ENCODE results near the gene BSG.
A peak's percentile ranks its signal among the peaks of the same experiment; 100 is the strongest.

The BSG gene

DNA sequence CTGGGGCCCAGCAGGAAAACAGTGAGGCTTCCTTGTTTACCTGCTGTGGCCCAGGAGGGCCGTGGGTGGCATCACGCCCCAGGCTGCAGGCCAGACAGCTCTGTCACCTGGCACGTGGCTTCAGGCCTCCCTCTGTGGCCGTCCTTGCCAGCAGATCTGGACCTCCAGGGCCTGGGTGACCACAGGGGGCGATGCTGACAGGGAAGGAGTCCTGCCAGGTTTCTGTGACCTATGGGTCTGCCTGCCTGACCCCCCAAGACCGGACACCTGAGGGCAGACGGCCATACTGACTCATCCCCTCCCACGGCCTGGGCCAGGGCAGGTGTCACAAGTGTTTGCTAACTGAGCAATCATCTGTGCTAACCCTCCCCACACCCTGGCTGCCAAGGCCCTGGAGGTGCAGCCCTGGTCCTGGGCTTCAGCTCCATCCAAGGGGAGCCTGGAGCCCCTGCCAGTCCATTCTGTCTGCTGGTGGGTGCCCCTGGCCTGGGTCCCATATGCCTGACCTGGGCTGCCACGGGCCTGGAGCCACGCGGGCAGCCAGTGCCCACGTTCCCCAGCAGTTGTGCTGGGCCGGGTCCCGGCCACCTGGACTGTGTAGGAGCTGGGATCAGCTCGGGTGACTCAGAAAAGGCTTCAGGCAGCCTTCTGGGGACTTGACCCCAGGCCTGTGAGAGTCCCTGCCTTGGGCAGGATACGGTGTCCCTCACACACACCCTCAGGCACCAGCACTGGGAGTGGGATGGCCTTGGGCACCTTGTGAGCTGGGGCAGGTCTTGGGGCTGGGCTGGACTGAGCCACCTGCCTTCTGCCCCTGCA lies 37.2 kb upstream of the BSG start:
- H3K4me1 Mint-ChIP-seq: peaks cover 6% of the 10 kb centered on the region
- no peak overlapping the region for H3K4me3 Mint-ChIP-seq
- peaks cover 7% of the 10 kb centered on the region for H3K36me3 Mint-ChIP-seq
- no peaks in the 10 kb centered on the region for H3K27me3 Mint-ChIP-seq
- no peaks in the 10 kb centered on the region for H3K9me3 Mint-ChIP-seq
- DNase-seq (ENCODE audit: low spot score in 2 of 2) (no peak), ATAC-seq (ENCODE audit: low read depth) (no peak)
- H3K27ac Mint-ChIP-seq: no peak overlapping the region

DNA sequence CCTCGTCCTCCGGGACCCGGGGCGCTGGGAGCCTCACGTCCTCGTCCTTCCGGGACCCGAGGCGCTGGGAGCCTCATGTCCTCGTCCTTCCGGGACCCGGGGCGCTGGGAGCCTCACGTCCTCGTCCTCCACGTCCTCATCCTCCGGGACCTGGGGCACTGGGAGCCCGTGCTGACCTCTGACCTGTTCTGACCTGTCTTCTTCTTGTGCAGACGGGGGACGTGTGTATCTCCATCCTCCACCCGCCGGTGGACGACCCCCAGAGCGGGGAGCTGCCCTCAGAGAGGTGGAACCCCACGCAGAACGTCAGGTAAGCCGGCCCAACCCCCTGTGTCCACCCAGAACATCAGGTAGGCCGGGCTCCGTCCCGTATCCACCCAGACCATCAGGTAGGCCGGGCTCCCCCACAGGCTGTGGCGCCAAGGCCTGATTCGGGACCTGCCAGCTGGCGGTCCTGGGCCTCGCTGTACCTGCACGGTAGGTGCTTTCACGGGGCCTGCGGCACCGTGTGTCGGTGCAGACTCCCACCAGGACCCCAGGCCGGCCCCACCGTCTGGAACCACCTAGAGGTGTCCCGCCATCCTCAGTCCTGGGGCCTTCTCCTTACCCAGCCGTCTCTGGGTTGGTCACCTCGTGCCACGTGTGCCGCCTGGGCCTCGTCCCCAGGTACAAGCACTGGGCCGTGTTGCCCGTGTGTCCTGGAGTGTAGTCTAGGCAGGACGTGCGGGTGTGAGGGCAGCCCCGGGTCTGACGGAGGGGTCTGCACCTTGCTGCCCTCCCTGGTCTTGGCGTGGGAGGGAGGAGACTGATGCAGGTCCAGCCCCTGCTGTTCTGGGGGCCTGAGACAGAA lies 36.1 kb upstream of the BSG start:
- H3K4me3 Mint-ChIP-seq: no peak overlapping the region
- ATAC-seq (ENCODE audit: low read depth): no peak

DNA sequence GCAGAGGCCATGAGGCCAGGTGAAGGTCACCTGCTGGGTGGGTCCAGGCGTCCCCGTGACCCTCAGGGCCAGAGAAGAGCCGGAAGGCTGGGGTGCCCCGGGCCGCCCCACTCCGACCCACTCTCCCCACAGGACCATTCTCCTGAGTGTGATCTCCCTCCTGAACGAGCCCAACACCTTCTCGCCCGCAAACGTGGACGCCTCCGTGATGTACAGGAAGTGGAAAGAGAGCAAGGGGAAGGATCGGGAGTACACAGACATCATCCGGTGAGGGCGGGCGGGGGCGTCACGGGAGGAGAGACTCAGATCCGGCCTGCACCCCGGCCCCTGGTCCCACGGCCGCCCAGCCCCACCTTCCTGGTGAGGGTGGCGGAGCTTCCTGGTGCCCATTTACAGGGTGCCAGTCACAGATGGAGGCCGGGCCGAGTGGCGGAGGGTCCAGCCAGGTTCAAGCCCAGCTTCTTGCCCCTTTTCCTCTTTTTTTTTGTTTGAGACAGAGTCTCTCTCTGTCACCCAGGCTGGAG lies 35.5 kb upstream of the BSG start:
- ATAC-seq (ENCODE audit: low read depth): no peak
- no peak overlapping the region for H3K4me3 Mint-ChIP-seq
- no peak overlapping the region for H3K27ac Mint-ChIP-seq

More for the DNA sequence above, 36.1 kb upstream of the BSG start:
- DNase-seq (ENCODE audit: low spot score in 2 of 2): no peak
- Mint-ChIP-seq H3K4me1 (peaks cover 6% of the 10 kb centered on the region), H3K36me3 (peaks cover 7% of the 10 kb centered on the region), H3K27ac (no peak overlapping the region), H3K9me3 (no peaks in the 10 kb centered on the region), H3K27me3 (no peaks in the 10 kb centered on the region)

DNA sequence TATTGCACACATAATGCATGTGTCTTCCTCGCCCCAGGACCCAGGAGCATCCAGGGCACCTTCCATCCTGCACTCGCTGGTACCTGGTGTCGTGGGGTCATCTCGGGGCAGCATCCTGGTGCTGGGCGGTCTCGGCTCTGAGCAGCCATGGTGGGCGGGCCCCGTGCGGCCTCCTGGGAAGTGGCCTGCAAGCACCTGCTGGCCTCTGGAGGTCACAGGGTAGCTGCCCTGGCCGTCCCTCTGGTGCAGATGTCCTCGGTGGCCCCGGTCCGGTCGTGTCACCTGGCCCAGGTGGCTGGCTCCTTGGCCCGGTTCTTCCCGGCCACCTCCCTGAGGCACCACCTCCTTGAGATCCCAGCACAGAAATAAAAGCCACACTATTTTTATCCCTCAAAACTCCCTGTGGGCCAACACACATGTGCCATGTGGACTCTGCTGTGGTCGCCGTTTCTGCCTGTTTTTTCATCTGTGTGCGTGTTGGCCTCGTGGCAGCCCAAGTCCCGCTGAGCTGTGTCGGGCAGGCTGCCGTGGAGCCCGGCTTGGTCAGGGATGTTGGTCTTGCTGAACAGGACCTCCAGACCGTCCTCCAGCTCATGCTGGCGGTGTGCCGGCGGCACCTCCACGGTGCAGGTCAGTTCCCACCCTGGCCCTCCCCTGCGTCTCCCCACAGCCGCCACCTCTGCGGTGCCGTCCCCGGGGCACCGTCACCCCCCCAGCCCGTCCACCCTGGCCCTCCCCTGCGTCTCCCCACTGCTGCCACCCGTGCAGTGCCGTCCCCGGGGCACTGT lies 33.6 kb upstream of the BSG start:
- Mint-ChIP-seq H3K27me3 (no peaks in the 10 kb centered on the region), H3K36me3 (peaks cover 7% of the 10 kb centered on the region), H3K9me3 (no peaks in the 10 kb centered on the region), H3K27ac (no peak overlapping the region), H3K4me3 (no peak overlapping the region), H3K4me1 (peaks cover 4% of the 10 kb centered on the region)
- ATAC-seq (ENCODE audit: low read depth): no peak
- no peak for DNase-seq (ENCODE audit: low spot score in 2 of 2)

More for the DNA sequence above, 35.5 kb upstream of the BSG start:
- Mint-ChIP-seq H3K9me3 (no peaks in the 10 kb centered on the region), H3K4me1 (peaks cover 6% of the 10 kb centered on the region), H3K36me3 (peaks cover 7% of the 10 kb centered on the region), H3K27me3 (no peaks in the 10 kb centered on the region)
- no peak for DNase-seq (ENCODE audit: low spot score in 2 of 2)

DNA sequence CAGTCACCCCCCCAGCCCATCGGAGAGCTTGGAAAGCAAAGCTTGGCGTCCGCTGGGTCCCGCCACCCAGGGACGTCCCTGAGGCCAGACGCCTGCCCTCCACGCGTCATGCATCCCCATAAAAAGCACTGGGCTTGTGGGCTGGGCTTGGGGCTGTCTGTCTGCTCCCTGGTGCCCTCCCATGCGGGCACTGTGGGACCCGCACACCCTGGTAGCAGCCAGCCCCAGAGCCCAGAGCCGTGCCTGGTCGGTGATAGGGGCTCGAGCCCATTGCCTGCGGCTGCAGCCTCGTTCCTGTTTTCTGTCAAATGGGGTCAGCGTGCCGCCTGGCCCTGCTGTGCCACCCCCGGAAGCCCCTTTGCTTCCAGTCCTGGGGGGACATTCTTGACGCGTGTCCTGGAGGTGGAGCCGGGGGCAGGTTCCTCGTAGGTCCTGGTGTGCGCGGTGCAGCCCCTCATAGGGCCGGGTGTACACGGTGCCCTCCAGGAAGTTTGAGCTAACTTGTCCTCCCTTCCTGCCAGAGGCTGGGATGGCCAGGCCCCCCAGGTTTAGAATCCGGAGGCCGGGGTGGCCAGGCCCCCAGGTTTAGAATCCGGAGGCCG lies 32.9 kb upstream of the BSG start:
- Mint-ChIP-seq H3K4me1 (peaks cover 4% of the 10 kb centered on the region), H3K4me3 (no peak overlapping the region), H3K36me3 (peaks cover 7% of the 10 kb centered on the region), H3K27ac (no peak overlapping the region), H3K9me3 (no peaks in the 10 kb centered on the region), H3K27me3 (no peaks in the 10 kb centered on the region)
- DNase-seq (ENCODE audit: low spot score in 2 of 2): no peak
- ATAC-seq (ENCODE audit: low read depth): no peak

DNA sequence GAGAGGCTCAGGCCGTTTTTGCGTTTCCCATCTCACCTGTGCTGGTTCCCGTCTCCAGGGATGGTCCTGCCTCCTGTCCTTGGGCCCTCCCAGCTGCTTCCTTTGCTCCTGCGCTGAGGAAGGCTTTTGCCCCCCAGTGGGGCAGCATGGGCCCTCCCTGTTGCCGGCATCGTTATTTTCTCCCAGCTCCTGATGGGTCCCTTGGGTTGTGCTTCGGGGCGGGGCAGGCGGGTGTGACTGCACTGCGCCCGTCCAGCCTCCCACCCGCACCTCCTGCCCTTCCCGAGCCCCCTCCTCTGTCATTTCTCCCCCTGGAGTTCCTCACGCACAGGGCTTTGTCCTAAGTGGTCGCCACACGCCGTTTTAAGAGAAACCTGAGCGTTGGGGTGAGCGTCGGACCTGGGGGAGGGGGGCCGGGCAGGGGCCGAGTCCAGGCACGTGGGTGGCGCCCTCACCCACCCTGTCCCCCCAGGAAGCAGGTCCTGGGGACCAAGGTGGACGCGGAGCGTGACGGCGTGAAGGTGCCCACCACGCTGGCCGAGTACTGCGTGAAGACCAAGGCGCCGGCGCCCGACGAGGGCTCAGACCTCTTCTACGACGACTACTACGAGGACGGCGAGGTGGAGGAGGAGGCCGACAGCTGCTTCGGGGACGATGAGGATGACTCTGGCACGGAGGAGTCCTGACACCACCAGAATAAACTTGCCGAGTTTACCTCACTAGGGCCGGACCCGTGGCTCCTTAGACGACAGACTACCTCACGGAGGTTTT lies 31.3 kb upstream of the BSG start:
- Mint-ChIP-seq H3K27me3 (peaks cover 6% of the 10 kb centered on the region), H3K4me1 (peaks cover 2% of the 10 kb centered on the region), H3K27ac (no peak overlapping the region), H3K36me3 (peaks cover 4% of the 10 kb centered on the region), H3K9me3 (peaks cover 2% of the 10 kb centered on the region), H3K4me3 (no peak overlapping the region)
- DNase-seq (ENCODE audit: low spot score in 2 of 2) (no peak), ATAC-seq (ENCODE audit: low read depth) (no peak)

DNA sequence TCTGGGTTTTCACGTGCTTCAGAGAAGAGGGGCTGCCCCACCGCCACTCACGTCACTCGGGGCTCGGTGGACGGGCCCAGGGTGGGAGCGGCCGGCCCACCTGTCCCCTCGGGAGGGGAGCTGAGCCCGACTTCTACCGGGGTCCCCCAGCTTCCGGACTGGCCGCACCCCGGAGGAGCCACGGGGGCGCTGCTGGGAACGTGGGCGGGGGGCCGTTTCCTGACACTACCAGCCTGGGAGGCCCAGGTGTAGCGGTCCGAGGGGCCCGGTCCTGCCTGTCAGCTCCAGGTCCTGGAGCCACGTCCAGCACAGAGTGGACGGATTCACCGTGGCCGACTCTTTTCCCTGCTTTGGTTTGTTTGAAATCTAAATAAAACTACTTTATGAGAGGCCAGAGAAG lies 30.7 kb upstream of the BSG start:
- H3K9me3 Mint-ChIP-seq: peaks cover 2% of the 10 kb centered on the region
- ATAC-seq (ENCODE audit: low read depth) (no peak), DNase-seq (ENCODE audit: low spot score in 2 of 2) (no peak)
- peaks cover 6% of the 10 kb centered on the region for H3K27me3 Mint-ChIP-seq
- H3K36me3 Mint-ChIP-seq: peaks cover 3% of the 10 kb centered on the region
- peaks cover 2% of the 10 kb centered on the region for H3K4me1 Mint-ChIP-seq
- no peak overlapping the region for H3K4me3 Mint-ChIP-seq
- H3K27ac Mint-ChIP-seq: no peak overlapping the region

DNA sequence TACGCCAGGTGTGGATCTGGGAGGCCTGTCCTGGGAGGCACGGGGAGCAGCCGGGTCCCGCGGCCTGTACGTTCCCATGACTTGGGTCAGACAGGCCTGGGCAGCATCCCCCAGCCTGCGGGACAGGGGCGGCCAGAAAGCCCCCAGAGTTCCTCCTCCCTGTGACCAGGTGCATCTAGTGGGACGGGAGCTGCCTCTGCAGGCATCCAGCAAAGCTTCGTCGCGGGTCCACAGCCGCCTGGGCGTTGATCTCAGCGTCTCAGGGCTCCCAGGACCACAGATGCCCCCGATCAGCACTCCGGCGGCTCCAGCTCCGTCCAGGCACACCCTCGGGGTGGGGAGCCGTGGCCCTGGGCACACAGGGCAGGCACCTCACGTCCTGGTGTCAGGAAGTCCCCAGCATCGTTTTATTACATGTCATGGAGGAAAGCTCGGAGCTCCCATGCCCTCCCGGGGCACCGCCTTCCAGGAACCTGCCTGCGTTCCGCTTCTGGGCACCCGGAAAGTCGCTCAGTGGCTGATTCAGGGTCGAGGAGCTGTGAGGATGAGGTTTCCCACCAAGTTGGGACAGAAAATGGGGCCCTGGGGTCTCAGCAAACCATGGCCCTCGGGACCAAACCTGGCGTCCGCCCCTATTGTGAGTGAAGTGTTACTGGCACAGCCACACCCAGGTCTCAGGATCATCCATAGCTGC lies 30.1 kb upstream of the BSG start:
- H3K27ac Mint-ChIP-seq: no peak overlapping the region
- peaks cover 2% of the 10 kb centered on the region for H3K9me3 Mint-ChIP-seq
- H3K4me3 Mint-ChIP-seq: no peak overlapping the region
- peaks cover 2% of the 10 kb centered on the region for H3K4me1 Mint-ChIP-seq
- H3K27me3 Mint-ChIP-seq: peaks cover 6% of the 10 kb centered on the region
- no peak for DNase-seq (ENCODE audit: low spot score in 2 of 2)
- H3K36me3 Mint-ChIP-seq: peaks cover 2% of the 10 kb centered on the region
- ATAC-seq (ENCODE audit: low read depth): no peak

DNA sequence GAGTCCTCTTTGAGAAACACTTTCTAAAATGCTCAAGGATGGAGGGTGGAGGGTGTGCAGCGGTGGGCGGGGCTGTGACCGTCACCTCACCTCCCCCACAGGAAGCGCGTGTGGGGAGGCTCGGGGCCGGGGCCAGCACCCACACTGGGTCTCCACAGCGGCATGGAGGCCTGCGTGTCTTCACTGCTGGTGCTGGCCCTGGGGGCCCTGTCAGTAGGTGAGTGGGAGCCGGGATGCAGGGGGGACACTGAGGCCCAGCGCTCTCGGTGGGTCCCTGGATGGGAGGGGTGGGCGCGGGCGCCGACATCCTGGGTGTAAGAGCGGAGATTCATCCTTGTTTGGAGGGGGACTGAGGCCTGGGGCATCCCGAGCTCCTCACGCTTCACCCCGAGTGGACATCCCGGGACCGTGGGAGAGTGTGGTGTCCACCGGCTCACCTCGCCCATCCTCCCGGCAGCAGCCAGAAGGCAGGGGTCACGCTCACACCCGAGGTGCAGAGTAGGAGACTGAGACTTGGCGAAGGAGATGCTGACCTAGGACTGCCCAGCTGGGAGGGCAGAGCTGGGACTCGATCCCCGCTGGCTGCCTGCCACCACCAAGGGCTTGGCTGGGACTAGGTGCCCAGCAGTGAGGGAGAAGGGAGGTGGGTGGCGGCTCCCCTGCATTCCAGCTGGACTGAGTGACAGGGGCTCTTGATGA lies 28.3 kb upstream of the BSG start, which contains the start of gene GZMM:
GZMM (plus strand) TSS at position 144 of the 699 bp plus-strand sequence; CDS start at position 163, 19 bp downstream.
- H3K9me3 Mint-ChIP-seq: peaks cover 2% of the 10 kb centered on the region
- ATAC-seq (ENCODE audit: low read depth): peak; percentile 60
- H3K4me1 Mint-ChIP-seq: peaks cover 2% of the 10 kb centered on the region
- DNase-seq (ENCODE audit: low spot score in 2 of 2): no peak
- H3K36me3 Mint-ChIP-seq: no peaks in the 10 kb centered on the region
- H3K27ac Mint-ChIP-seq: no peak within 1 kb of the TSS
- no peak within 1 kb of the TSS for H3K4me3 Mint-ChIP-seq
- H3K27me3 Mint-ChIP-seq: peaks cover 8% of the 10 kb centered on the region

DNA sequence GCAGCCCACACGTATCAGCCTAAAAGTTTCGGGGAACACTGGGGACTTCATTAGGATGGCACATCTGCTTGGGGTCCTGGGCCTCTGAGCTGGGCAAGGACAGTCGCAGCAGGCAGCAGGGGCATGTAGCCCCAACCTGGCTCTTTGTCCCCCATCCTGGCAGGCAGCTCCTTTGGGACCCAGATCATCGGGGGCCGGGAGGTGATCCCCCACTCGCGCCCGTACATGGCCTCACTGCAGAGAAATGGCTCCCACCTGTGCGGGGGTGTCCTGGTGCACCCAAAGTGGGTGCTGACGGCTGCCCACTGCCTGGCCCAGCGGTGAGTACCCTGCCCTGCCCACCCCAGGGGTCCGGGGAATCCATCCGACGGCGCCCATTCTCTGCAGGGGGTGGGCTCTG lies 25.3 kb upstream of the BSG start:
- Mint-ChIP-seq H3K36me3 (no peaks in the 10 kb centered on the region), H3K4me1 (peaks cover 2% of the 10 kb centered on the region), H3K27ac (no peak overlapping the region), H3K27me3 (peaks cover 10% of the 10 kb centered on the region), H3K4me3 (no peak overlapping the region), H3K9me3 (peaks cover 2% of the 10 kb centered on the region)
- ATAC-seq (ENCODE audit: low read depth) (no peak), DNase-seq (ENCODE audit: low spot score in 2 of 2) (no peak)

DNA sequence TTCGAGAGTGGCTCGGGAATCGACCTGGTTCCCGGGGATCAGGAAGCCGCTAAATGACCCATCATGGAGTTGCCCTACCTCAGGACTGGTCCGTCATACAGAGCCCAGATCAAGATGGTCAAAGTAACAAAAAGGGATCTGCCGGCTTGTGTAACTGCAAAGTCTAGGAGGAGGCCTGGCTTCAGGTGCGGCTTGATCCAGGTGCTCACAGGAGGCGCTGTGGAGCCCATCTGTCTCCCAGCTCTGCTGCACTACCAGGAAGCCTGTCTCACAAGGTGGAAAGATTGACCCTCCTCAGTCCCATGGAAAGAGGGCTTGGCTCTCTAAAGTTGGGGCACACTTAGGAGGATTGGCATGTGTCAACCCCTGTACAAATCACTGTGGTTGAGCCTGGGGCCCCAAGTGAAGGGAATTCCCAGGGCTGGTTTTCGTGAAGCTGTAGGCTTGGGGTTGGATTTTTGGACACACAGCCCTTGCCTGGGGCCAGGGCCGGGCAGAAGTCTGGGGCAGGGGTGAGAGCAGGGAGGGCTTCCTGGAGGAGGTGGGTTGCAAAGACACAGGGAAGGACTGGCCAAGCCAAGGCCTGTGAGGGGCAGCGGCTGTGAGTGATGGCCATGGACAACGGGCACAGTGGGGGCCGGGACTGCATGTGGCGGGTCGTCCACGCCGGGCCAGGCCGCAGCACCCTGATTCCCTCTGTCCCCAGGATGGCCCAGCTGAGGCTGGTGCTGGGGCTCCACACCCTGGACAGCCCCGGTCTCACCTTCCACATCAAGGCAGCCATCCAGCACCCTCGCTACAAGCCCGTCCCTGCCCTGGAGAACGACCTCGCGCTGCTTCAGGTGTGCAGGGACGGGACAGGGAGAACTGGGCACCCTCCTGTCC lies 24.3 kb upstream of the BSG start:
- H3K27ac Mint-ChIP-seq: no peak overlapping the region
- DNase-seq (ENCODE audit: low spot score in 2 of 2) (no peak), ATAC-seq (ENCODE audit: low read depth) (no peak)
- no peak overlapping the region for H3K4me3 Mint-ChIP-seq
- peaks cover 11% of the 10 kb centered on the region for H3K27me3 Mint-ChIP-seq
- peaks cover 2% of the 10 kb centered on the region for H3K4me1 Mint-ChIP-seq
- H3K9me3 Mint-ChIP-seq: peaks cover 2% of the 10 kb centered on the region
- no peaks in the 10 kb centered on the region for H3K36me3 Mint-ChIP-seq

Measured in memory B cell (primary cell).